DOHH2 (cell line): ENCODE results near the gene LANCL1.

ENCODE experiments used
- EZH2phosphoT487 ChIP-seq: fragments of 200-600 bp; sonication (generic); IDR thresholded peaks from 2 replicates; pipeline ENCODE4 v1.6.1; 2017; ENCODE audit warnings: borderline replicate concordance, mild to moderate bottlenecking, antibody characterized with exemption, low read length, moderate library complexity, mixed read lengths
- TF ChIP-seq, protein P1 (sequence below): fragments of 200-600 bp; sonication (generic); IDR thresholded peaks from one replicate; pipeline ENCODE4 v1.5.1; 2014; ENCODE audit warnings: antibody characterized with exemption, mild to moderate bottlenecking, low read depth, low read length; ENCODE audit not compliant: poor library complexity, severe bottlenecking

- TF ChIP-seq, protein P1, sequence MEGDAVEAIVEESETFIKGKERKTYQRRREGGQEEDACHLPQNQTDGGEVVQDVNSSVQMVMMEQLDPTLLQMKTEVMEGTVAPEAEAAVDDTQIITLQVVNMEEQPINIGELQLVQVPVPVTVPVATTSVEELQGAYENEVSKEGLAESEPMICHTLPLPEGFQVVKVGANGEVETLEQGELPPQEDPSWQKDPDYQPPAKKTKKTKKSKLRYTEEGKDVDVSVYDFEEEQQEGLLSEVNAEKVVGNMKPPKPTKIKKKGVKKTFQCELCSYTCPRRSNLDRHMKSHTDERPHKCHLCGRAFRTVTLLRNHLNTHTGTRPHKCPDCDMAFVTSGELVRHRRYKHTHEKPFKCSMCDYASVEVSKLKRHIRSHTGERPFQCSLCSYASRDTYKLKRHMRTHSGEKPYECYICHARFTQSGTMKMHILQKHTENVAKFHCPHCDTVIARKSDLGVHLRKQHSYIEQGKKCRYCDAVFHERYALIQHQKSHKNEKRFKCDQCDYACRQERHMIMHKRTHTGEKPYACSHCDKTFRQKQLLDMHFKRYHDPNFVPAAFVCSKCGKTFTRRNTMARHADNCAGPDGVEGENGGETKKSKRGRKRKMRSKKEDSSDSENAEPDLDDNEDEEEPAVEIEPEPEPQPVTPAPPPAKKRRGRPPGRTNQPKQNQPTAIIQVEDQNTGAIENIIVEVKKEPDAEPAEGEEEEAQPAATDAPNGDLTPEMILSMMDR = peak; percentile 94
- no peak for TF ChIP-seq EZH2phosphoT487
Measured at GRCh38 chr2:210503001-210503623, 26.6 kb upstream of the LANCL1 start.
